ENCODE data around the gene TACC3.
"Not testable (repeated sequence)": the region's sequence is repeated elsewhere in the genome, so short reads cannot be mapped to it uniquely, and the experiment has no call there.

TACC3 gene

GRCh38 chr4:1721003-1721665, at the start of gene TACC3, which contains the start of gene TMEM129:
Gene TACC3, plus strand, starts transcription at chr4:1721521. Its CDS starts 1,901 bp downstream, at chr4:1723422.
Gene TMEM129, minus strand, starts transcription at chr4:1721323. Its CDS starts 486 bp downstream, at chr4:1720837.
- DNase-seq: peak; percentile 97 to 98

- DNase-seq: no peak
Measured at GRCh38 chr4:1673671-1674070, 47.6 kb upstream of the TACC3 start.

GRCh38 chr4:1674682-1675081, 46.6 kb upstream of the TACC3 start:
- DNase-seq: no peak

- no peak for DNase-seq
Measured at GRCh38 chr4:1675136-1675801, 46.1 kb upstream of the TACC3 start.

- no peak for DNase-seq
Measured at GRCh38 chr4:1675802-1676137, 45.6 kb upstream of the TACC3 start.

- no peak for DNase-seq
Measured at GRCh38 chr4:1676605-1677525, 44.5 kb upstream of the TACC3 start.

- no peak for DNase-seq
Measured at GRCh38 chr4:1678244-1678643, 43.1 kb upstream of the TACC3 start.

GRCh38 chr4:1682860-1683259, 38.5 kb upstream of the TACC3 start:
- DNase-seq: no peak

- DNase-seq: peak in 1 of 2 donors; percentile 37
Measured at GRCh38 chr4:1683261-1683735, 38.0 kb upstream of the TACC3 start.

GRCh38 chr4:1683736-1684505, 37.4 kb upstream of the TACC3 start, which contains the start of gene FAM53A:
Gene FAM53A, minus strand, starts transcription at chr4:1684313. Its CDS starts 15,572 bp downstream, at chr4:1668741.
- peak; percentile 91 to 94 for DNase-seq

GRCh38 chr4:1684506-1685234, 36.7 kb upstream of the TACC3 start:
- no peak for DNase-seq

- no peak for DNase-seq
Measured at GRCh38 chr4:1685235-1686150, 35.8 kb upstream of the TACC3 start.

- DNase-seq: no peak
Measured at GRCh38 chr4:1686440-1687036, 34.8 kb upstream of the TACC3 start.

- DNase-seq: no peak
Measured at GRCh38 chr4:1690698-1691097, 30.6 kb upstream of the TACC3 start.

GRCh38 chr4:1691737-1692373, 29.5 kb upstream of the TACC3 start:
- no peak for DNase-seq

- DNase-seq: peak; percentile 81 to 86
Measured at GRCh38 chr4:1693131-1693896, 28.0 kb upstream of the TACC3 start.

GRCh38 chr4:1695913-1696312, 25.4 kb upstream of the TACC3 start:
- DNase-seq: no peak

GRCh38 chr4:1701671-1702070, 19.6 kb upstream of the TACC3 start:
- DNase-seq: not testable (repeated sequence)

GRCh38 chr4:1703867-1704266, 17.5 kb upstream of the TACC3 start:
- DNase-seq: no peak
